GDM1 (cell line): ENCODE data around the gene WDR46.
"Not testable (repeated sequence)": the region's sequence is repeated elsewhere in the genome, so short reads cannot be mapped to it uniquely, and the experiment has no call there.

Experiments
- DNase-seq: peaks from one replicate; lab custom pipeline; 2025; lab: John Stamatoyannopoulos, UW

Gene WDR46

DNA sequence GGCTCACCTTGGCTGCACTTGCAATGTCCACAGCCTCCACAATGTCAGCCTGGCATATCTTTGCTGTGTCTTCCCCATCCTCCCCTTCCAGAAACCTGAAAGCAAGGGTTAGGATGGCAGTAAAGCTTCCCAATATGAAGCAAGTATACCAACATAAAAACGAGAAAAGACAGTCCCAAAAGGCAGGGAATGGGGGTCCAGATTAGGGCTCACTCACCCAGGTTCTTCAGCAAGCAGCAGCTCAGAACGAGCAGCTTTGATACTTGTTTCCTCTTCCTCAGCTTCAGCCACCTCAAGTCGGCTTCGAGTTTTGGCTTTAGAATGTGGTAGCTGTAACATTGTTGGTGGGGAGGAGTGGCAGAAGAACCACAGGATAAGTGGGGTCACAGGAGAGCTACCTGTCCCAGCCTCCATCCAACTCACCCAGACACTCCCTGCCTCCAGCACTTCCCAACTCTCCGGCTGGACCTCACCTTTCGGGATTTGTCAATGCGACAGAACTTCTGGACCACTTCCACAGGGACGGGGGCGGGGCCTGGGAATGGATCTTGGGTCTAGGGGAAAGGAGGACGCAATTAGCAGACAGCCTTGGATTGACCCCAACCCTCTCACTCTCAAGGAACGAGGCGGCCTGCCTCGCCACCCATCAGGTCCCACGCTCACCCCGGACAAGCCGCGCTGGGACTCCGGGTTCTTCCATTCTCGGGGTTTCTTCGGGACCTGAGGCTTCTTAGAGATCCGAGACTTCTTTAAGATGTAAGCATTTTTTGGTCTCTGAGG lies 708 bp downstream of the WDR46 start:
- no peak for DNase-seq

DNA sequence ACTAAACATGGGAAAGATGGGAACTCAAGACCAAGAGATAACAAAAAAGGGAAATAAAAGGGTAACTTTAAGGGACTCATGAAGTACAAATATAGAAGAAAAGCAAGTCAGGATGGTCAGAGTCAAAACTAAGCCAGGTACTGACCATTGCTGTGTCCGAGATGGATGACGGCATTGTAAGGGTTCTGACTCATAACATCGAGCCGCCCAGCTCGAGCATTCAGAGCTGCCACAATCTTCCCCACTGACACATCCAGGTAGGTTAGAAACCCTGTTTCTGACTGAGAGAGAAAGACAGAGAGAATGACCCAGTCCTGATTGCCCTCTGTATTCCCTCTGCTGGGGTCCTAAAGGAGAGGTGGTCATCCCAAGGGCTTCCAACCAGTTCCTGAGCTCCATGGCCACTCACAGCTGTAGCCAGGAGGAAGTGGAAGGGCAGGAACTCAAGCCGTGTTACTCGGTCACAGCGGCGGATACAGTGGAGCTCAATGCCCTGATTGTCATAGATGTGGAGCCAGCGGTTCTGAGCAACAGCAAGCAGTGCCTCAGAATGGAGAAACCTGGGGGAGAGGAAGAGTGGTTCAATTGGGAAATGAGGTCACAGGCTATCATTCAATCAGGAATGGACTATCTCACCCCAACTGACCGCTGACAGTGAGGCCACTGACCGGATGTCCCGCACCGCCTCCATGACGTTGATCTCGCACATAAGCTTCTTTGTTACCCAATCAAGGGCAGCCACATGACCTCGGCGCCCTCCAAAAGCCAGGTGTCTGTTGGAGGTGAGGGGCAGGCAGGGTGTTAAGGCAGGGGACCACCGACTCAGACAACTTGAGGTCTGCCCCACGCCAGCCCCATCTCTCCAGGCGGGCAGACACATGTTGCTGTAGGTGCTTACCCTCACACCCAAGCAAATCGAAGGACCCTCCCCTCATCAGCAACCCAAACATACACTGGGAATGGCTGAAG lies 1.8 kb downstream of the WDR46 start:
- DNase-seq = no peak

DNA sequence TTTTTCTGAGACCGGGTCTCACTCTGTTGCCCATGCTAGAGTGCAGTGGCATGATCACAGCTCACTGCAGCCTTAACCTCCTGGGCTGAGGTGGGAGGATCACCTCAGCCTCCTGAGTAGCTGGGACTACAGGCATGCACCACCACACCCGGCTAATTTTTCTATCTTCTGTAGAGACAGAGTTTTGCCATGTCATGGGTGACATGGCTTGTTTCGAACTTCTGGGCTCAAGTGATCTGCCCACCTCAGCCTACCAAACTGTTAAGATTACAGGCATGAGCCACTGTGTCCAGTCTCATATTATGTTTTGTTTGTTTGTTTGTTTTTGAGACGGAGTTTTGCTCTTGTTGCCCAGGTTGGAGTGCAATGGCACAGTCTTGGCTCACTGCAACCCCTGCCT lies 3.8 kb downstream of the WDR46 start:
- not testable (repeated sequence) for DNase-seq

DNA sequence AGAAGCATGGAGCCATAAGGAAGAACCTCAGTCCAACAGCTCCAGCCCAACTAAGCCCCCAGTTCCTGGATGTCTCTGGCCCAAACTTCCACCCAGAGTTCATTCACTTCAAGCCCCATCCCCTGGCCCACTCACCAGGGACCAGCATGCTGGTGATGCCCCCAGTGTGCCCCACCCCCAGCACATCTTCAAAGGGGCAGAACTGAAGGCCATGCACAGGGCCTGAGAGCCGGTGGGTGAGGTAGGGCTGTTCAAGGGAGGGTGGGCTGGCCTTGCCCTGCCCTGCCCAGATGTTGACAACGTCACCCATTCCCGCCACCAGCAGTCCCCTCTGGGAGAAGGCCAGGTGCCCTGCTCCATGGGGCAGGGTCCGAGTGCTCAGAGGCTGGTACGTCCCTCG lies 8.5 kb downstream of the WDR46 start:
- DNase-seq = no peak

DNA sequence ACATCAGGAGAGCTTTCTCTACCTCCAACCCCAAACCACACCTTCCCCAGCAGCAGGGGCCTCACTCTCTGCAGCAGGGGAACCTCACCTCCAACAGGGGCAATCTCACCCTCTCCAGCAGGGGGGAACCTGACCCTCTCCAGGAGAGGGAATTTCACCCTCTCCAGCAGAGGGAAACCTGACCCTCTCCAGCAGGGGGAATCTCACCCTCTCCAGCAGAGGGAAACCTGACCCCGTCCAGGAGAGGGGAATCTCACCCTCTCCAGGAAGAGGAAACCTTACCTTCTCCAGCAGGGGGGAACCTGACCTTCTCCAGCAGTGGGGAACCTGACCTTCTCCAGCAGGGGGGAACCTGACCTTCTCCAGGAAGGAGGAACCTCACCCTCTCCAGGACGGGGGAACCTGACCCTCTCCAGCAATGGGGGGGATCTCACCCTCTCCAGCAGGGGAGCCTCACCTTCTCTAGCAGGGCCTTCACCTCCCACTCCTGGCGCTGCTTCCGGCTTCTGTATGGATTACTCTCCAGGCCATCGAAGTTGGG lies 9.0 kb downstream of the WDR46 start:
- peak; percentile 16 for DNase-seq

GRCh38 chr6:33279257-33279695 lies 9.8 kb downstream of the WDR46 start:
- no peak for DNase-seq

GRCh38 chr6:33278810-33279209 lies 10.2 kb downstream of the WDR46 start:
- DNase-seq = no peak

DNA sequence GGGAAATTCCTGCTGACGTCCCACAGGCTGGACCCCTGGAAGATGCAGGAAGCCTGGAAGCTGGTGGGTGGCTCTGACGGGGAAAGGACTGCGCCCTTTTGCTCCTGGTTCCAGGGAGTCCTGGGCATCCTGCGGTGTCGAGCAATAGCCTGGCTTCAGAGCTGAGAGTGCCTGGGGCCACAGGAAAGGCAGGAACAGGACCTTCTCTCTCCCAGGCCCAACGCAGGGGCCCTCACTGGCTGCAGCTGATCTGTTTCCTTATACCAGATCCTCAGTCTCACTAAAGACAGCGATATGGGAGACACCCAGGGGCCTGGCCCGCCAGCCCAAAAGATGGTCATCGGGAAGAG lies 10.7 kb downstream of the WDR46 start:
- no peak for DNase-seq

DNA sequence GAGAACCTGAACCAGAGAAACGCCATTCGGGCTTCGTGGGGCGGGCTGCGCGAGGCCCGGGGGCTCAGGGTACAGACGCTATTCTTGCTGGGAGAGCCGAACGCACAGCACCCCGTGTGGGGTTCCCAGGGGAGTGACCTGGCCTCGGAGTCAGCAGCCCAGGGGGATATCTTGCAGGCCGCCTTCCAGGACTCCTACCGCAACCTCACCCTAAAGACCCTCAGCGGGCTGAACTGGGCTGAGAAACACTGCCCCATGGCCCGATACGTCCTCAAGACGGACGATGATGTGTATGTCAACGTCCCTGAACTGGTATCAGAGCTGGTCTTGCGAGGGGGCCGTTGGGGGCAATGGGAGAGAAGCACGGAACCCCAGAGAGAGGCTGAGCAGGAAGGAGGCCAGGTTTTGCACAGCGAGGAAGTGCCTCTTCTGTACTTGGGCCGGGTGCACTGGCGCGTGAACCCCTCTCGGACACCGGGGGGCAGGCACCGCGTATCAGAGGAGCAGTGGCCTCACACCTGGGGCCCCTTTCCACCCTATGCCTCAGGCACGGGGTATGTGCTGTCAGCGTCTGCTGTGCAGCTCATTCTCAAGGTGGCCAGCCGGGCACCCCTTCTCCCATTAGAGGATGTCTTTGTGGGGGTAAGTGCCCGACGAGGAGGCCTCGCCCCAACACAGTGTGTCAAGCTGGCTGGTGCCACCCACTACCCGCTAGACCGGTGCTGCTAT lies 11.2 kb downstream of the WDR46 start:
- DNase-seq = no peak

DNA sequence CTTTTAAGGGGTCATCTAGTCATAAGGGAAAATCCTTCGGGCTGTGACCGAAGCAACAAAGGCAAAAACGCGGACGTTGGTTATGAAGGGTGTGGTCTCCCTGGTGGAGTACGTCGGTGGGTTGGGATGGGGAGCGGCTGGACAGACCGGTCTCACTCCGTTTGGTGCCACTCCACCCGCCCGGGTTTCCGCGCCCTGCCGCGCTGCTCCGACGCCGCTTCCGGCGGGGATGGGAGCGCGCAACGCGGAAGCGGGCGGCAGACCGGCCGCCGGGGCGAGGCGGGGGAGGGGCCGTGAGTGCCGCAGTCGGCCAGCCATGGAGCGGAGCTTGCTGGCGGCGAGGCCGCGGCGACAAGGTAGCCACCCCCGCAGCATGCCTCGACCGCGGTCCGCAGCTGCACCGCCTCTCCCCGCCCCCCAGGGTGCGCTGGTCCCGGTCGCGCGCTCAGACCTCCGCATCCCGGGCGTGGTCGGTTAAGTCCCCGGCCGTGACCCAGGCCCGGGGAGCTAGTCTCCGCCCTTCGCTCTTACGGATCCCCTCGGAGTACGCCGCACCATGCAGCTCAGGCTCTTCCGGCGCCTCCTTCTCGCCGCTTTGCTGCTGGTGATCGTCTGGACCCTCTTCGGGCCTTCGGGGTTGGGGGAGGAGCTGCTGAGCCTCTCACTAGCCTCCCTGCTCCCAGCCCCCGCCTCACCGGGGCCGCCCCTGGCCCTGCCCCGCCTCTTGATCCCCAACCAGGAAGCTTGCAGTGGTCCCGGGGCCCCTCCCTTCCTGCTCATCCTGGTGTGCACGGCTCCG lies 12.0 kb downstream of the WDR46 start, which contains the start of gene B3GALT4:
B3GALT4 (plus strand) TSS at position 260 of the 799 bp plus-strand sequence; CDS start at position 557, 297 bp downstream.
- no peak for DNase-seq

DNA sequence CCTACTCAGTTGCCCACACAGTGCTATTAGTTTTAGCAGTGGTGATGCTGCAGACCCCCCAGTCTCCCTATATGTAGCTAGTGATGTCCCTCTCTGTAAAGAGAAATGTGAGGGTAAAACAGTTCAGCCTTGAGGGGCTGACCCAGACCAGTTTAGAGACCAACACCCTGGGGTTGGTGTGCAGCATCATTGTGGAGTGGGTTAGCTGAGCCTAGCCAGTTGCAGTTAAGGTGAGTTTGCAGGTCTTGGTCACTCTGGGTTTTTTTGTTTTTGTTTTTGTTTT lies 12.5 kb downstream of the WDR46 start:
- no peak for DNase-seq

- DNase-seq = not testable (repeated sequence)
Observed at GRCh38 chr6:33275795-33276580, 13.1 kb downstream of the WDR46 start.

GRCh38 chr6:33273924-33274902 lies 14.8 kb downstream of the WDR46 start:
- DNase-seq = no peak

GRCh38 chr6:33273129-33273923 lies 15.7 kb downstream of the WDR46 start:
- DNase-seq = no peak

DNA sequence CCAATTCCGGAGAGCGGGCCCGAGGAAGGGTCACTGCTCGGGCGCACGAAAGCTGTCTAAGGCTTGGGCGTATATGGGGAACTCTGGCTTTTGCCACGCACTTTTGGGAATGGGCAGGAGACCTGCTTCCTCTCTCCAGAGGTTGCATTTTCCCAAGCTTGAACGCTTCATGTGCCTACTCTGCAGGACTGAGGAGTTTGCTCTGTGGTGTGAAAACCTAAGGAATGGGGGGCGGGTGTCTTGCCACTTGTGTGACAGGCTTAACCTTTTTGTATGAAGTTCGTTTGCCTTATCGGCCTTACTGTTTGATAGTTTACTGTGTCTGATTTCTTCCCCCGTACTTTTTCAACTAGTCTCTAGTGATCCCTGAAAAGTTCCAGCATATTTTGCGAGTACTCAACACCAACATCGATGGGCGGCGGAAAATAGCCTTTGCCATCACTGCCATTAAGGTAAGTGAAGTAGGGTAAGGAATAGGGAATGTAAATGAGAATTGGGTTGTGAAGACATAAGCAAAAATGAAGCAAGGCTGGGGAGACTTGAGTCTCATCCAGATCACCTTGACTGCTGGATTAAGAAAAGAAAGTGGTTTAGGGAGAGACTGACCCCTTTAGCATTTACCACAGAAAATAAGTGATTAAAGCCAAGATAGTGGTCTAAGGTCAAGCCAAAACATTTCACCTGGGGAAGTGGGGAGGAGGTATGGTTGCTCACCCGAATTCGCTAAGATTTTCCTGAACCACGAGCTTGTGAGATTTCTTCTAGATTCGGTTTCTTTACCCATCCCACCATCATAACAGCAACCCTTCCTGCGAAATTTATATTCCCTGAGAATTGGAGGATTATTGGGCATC lies 16.5 kb downstream of the WDR46 start:
- DNase-seq = no peak

DNA sequence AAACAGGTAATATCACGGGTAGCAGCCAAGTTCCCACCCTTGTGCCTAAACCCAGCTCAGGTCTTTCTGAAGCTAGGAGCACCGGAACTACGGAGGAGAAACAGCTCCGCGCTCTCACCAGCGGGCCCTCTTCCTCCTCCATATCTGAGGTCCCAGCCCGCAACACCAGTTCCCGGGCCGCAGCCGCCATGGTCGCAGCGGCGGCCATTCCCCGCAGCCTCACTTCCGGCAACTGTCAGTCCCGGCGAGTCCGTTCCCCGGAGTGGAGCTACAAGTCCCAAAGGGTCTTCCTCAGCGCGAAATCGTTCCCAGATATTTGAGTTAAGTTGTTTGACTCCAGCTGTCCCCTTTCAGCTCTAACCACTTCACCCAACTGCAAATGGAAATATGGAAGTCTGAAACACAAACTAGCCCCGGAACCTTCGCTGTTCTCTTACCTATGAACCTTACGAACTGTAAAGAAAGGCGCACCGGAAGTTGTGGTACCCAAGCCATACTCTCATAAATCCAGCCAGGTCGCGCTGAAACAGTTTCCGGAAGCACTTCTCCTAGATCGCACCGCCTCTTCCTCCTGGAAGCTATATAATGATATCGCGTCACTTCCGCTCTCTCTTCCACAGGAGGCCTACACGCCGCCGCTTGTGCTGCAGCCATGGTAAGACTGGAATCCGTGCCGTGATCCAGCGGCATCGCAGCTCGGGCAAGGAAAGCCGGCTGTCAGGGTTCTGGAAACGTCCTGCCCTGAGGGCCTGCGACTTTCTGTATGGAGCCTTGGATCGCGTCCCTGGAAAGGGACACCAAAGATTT lies 17.4 kb downstream of the WDR46 start, which contains the start of the genes RPS18 and VPS52:
RPS18 (plus strand) TSS at position 608 of the 807 bp plus-strand sequence; CDS start at position 653, 45 bp downstream.
VPS52 (minus strand) TSS at position 409 of the 807 bp plus-strand sequence; CDS start at position 208, 201 bp downstream.
- peak; percentile 95 for DNase-seq
